GM06990 (cell line): ENCODE results near the gene MIEF2.

Experiments used
- DNase-seq: peaks from one replicate; pipeline ENCODE4 v3.0.0-alpha.2; 2011; ENCODE audit not compliant: insufficient read length; ENCODE audit errors: extremely low read depth
- H3K27me3 ChIP-seq: replicated peaks from 2 replicates; pipeline ENCODE4 v1.6.0; 2011; ENCODE audit warnings: low read length; ENCODE audit not compliant: control insufficient read depth, insufficient read depth
- H3K36me3 ChIP-seq: 2 replicates; pipeline ENCODE4 v1.5.1; 2011; ENCODE audit warnings: low read length; ENCODE audit not compliant: control insufficient read depth, insufficient read depth
- H3K4me3 ChIP-seq: replicated peaks from 2 replicates; pipeline ENCODE4 v1.5.1; 2011; ENCODE audit warnings: low read depth, mild to moderate bottlenecking, control low read depth, low read length
- CTCF ChIP-seq: IDR thresholded peaks from 2 replicates; pipeline ENCODE4 v1.5.1; 2011; ENCODE audit warnings: low read length, control low read depth, mild to moderate bottlenecking, inconsistent platforms; ENCODE audit not compliant: insufficient read depth, poor library complexity, severe bottlenecking

Gene MIEF2

DNA sequence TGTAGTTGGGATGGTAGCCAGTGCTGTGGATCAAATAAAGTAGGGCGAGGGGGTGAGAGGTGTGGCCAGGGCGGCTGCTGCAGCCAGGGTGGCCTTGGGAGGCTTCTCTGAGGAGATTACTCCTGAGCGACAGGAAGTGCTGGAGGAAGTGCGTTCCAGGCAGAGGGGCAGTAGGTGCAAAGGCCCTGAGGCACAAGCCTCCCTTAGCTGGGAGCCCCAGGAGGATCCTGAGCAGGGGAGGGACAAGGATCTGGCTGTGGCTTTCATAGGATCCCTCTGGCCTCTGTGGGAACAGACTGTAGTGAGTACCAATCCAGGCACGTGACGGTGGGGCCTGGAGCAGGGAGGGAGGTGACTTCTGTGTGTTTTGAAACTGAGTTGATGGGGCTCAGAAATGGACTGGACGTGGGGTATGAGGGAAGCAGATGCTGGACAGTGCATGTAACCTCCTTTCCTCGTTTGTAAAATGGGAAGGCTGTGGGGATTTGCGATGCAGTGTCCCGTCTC, 32.2 kb upstream of the MIEF2 start:
- DNase-seq: no peak
- no peaks in the 10 kb centered on the region for H3K27me3 ChIP-seq
- TF ChIP-seq CTCF: no peak
- H3K4me3 ChIP-seq: no peak overlapping the region
- no peaks in the 10 kb centered on the region for H3K36me3 ChIP-seq

DNA sequence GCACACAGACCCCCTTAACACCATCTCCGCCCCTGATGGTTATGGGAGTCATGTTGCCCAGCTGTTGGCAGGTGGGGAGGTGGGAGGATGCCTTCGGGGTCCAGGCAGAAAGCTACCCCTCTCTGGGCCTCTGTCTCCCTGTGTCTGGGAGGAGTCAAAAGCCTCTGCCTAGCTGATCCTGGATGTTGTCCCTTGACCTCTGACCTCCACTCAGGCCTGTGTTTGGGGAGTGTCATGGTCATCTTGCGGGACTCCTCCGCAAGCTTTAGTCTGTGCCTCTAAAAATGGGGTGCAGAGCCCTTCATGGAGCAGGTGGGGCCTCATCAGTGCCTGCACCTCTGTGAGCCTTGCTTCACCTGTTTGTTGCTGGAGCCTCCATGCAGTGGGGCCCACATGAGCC, 31.2 kb upstream of the MIEF2 start:
- no peaks in the 10 kb centered on the region for H3K27me3 ChIP-seq
- H3K36me3 ChIP-seq: no peaks in the 10 kb centered on the region
- no peak for DNase-seq
- no peak for TF ChIP-seq CTCF
- no peak overlapping the region for H3K4me3 ChIP-seq

- no peaks in the 10 kb centered on the region for H3K36me3 ChIP-seq
- H3K4me3 ChIP-seq: no peak overlapping the region
- H3K27me3 ChIP-seq: no peaks in the 10 kb centered on the region
- DNase-seq: no peak
- TF ChIP-seq CTCF: no peak
Observed at GRCh38 chr17:18229771-18230170, 30.7 kb upstream of the MIEF2 start.

DNA sequence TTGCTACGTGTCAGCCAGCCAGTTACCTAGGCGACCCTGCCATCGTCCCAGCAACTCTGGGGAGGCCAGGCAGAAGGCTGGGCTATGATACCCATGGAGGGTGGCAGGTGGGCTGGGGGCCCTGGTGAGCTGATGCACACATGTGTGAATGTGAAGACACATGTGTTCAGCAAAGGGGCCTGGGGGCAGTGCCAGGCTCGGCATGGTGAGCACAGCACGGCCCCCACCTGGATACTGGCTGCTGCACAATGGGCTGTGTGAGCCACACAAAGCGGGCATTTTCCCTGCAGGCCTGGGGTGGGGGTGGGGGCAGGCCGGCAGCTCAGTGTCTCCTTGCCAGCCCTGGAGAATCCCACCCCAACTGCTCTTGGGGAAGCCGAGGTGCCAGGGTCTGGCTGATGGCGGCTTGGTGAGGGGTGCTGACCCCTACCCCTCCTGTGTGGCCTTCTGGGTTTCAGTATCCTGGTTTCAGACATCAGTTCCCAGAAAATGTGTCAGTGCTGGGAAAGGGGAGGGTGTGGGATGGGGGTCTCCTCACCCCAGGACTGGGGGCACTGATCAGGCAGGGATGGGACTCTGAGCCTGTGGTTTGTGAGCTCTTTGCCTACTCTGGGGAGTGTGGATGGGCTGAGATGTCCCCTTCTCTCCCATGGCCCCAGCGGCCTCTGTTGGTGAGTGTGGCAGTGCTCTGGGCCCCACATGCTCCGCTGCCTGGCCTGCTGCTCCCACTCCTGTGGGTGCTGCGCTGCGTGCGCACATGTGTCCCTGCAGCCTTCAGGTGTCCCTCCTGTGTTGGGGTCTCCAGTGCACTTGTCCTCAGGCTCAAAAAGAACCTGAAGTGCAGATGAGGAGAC, 29.9 kb upstream of the MIEF2 start:
- no peak for DNase-seq
- TF ChIP-seq CTCF: no peak
- H3K36me3 ChIP-seq: no peaks in the 10 kb centered on the region
- H3K4me3 ChIP-seq: no peak overlapping the region
- H3K27me3 ChIP-seq: no peaks in the 10 kb centered on the region

DNA sequence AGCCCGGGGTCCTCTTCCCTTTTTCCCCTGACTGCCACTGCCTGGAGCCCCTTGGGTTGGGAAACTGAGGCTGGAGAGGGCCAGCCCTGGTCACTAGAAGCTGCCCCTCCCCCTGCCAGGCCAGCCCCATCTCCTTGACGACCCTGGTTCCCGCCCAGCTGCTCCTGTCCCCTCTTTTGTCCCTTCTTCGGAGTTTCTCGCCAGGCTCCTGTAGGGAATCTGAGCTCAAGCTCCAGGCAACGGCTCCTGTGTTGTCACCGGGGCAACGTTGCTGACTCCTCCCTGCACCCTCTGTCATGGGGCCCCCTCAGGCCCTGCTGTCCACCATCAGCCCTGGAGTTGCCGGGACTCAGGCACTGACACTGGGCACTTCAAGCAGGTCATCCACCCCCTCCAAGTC, 29.3 kb upstream of the MIEF2 start:
- Histone ChIP-seq H3K36me3 (no peaks in the 10 kb centered on the region), H3K27me3 (no peaks in the 10 kb centered on the region), H3K4me3 (no peak overlapping the region)
- no peak for DNase-seq
- no peak for TF ChIP-seq CTCF
